ENCODE measurements around the gene SGMS1. TPM values are rescaled to one million over a fixed set of nuclear protein-coding genes. Genes with fewer than 3 reads are reported as not detected.

Gene SGMS1
- polyA plus RNA-seq, 1 donor (not counting 4 experiments of a cell fraction or from before 2014, with no cell fraction given), result 18.3 TPM

DNA sequence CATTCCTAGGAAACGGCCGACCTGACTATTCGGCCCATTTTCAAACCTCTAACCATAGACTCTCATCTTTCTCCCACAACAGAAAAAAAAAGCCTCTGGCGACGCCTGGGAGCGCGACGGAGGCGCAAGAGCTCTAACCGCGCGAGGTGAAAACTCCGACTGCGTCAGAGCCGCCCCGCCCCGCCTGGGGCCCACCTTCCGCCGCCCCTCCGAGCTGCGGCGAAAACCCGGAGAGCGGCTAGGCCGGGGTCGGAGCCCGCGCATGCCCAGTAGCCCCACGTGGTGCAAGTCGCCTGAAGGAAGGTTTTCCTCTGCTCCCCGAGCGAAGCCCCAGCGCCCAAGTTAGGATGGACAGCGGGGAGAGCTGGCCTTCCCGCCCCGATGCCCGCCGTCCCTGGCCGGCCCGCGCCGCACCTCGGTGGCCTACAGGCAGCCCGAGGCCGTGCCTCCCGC, 683 bp upstream of the SGMS1 start:
- no peak for FAIRE-seq

DNA sequence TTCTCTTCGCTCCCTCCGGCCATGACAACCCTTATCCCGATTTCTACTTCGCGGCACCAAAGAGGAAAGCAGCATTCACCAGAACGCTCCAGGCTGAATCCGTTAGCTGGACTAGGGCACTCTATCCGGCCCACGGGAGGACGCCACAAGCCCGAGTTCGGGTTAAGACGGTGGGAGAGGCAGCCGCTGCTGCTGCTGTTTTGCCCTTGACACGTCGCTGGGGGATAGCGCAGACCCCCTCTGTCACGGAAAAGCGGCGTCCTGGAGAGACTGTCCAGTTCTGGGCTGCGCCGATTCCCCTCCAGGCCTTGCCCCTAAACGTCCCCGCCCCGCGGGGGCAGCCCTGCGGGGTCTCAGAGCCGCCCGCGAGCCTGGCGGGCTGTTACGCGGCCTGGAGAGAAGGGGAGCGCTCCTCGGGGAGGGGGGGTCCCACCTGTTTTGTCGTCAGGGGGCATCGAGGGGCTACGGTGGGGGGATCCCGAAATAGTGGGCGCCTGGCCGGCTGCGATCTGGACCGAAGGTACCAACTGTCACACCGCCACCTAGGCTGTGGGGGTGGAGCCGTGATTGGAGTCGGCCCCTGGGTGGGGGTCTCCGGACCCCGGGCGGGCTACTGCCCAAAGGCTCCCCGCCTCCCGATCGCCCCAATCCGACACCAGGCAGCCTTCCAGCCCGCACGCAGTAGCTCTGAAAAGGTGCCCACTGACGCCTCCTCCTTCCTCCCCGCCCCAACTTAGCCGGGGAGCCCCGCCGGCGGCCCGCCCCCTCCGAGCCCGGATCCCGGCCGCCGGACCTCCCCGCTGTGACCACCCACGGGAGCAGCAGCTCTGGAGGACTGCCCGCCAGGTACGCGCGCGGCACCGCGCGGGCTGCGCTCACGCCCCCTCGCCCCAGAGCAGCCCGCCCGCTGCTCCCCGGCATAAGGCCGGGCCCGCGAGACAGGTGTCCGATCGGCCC, 772 bp downstream of the SGMS1 start:
- H4K20me1 ChIP-seq (ENCODE audit: control insufficient read depth, extremely low read depth, insufficient read depth, low read length), result peaks cover 3% of the 10 kb centered on the region
- no peaks in the 10 kb centered on the region for H3K9me1 ChIP-seq (ENCODE audit: control insufficient read depth, extremely low read depth, insufficient read depth, low read length)
- peak overlapping the region; percentile 78 to 89 (median 83) for H3K4me3 ChIP-seq (ENCODE audit: control insufficient read depth in 2 of 3, extremely low read depth in 1 of 3, insufficient read depth in 2 of 3, low read depth in 1 of 3, low read length in 3 of 3)
- peak overlapping the region; percentile 98 for H3K27ac ChIP-seq (ENCODE audit: control insufficient read depth, insufficient read depth, low read length)
- no peak for DNase-seq (ENCODE audit: low read depth, low spot score)
- peaks cover 20% of the 10 kb centered on the region for H3K79me2 ChIP-seq (ENCODE audit: control insufficient read depth, insufficient read depth, low read length)
- H3K36me3 ChIP-seq (ENCODE audit: control insufficient read depth in 2 of 2, extremely low read depth in 1 of 2, insufficient read depth in 2 of 2, low read length in 2 of 2), result no peaks in the 10 kb centered on the region
- TF ChIP-seq CTCF (optimal IDR thresholded peaks at IDR 0.05 in 1 of 3, IDR thresholded peaks at IDR 0.05 in 1 of 3, conservative IDR thresholded peaks at IDR 0.05 in 1 of 3; ENCODE audit: extremely low read depth in 1 of 3, insufficient read depth in 2 of 3, low read length in 3 of 3) (no peak), EZH2 (IDR thresholded peaks at IDR 0.05; ENCODE audit: low read length) (no peak)
- no peaks in the 10 kb centered on the region for H3K27me3 ChIP-seq (ENCODE audit: control insufficient read depth, extremely low read depth, insufficient read depth, low read length)
- H3K4me1 ChIP-seq (ENCODE audit: control insufficient read depth, extremely low read depth, insufficient read depth, low read length), result peaks cover 48% of the 10 kb centered on the region
- peak overlapping the region; percentile 73 for H2AFZ ChIP-seq (ENCODE audit: control insufficient read depth, low read length)
- H3K9ac ChIP-seq (ENCODE audit: control insufficient read depth, extremely low read depth, insufficient read depth, low read length), result peak overlapping the region; percentile 93
- H3K4me2 ChIP-seq (ENCODE audit: control insufficient read depth, extremely low read depth, insufficient read depth, low read depth, low read length), result peak overlapping the region; percentile 99
- FAIRE-seq, result no peak
- no peaks in the 10 kb centered on the region for H3K9me3 ChIP-seq (ENCODE audit: control insufficient read depth, low read depth, low read length)
- dilution Hi-C loops (cut with MboI; ENCODE audit: extremely low pct_ligation_motif_present, low sequenced_read_pairs), result no loop called here

More for the DNA sequence above, 683 bp upstream of the SGMS1 start:
- Histone ChIP-seq H3K9ac (ENCODE audit: control insufficient read depth, extremely low read depth, insufficient read depth, low read length) (peak overlapping the region; percentile 93), H3K4me3 (ENCODE audit: control insufficient read depth in 2 of 3, extremely low read depth in 1 of 3, insufficient read depth in 2 of 3, low read depth in 1 of 3, low read length in 3 of 3) (peak overlapping the region; percentile 78 to 91 (median 89)), H3K27ac (ENCODE audit: control insufficient read depth, insufficient read depth, low read length) (peak overlapping the region; percentile 98), H4K20me1 (ENCODE audit: control insufficient read depth, extremely low read depth, insufficient read depth, low read length) (peaks cover 3% of the 10 kb centered on the region), H2AFZ (ENCODE audit: control insufficient read depth, low read length) (peak overlapping the region; percentile 97), H3K9me3 (ENCODE audit: control insufficient read depth, low read depth, low read length) (no peaks in the 10 kb centered on the region), H3K4me1 (ENCODE audit: control insufficient read depth, extremely low read depth, insufficient read depth, low read length) (peaks cover 37% of the 10 kb centered on the region), H3K4me2 (ENCODE audit: control insufficient read depth, extremely low read depth, insufficient read depth, low read depth, low read length) (peak overlapping the region; percentile 98), H3K79me2 (ENCODE audit: control insufficient read depth, insufficient read depth, low read length) (peaks cover 18% of the 10 kb centered on the region), H3K9me1 (ENCODE audit: control insufficient read depth, extremely low read depth, insufficient read depth, low read length) (no peaks in the 10 kb centered on the region), H3K27me3 (ENCODE audit: control insufficient read depth, extremely low read depth, insufficient read depth, low read length) (no peaks in the 10 kb centered on the region), H3K36me3 (ENCODE audit: control insufficient read depth in 2 of 2, extremely low read depth in 1 of 2, insufficient read depth in 2 of 2, low read length in 2 of 2) (no peaks in the 10 kb centered on the region)
- TF ChIP-seq EZH2 (IDR thresholded peaks at IDR 0.05; ENCODE audit: low read length) (no peak), CTCF (optimal IDR thresholded peaks at IDR 0.05 in 1 of 3, IDR thresholded peaks at IDR 0.05 in 1 of 3, conservative IDR thresholded peaks at IDR 0.05 in 1 of 3; ENCODE audit: extremely low read depth in 1 of 3, insufficient read depth in 2 of 3, low read length in 3 of 3) (peak in 1 of 3 experiments; percentile 11)
- DNase-seq (ENCODE audit: low read depth, low spot score), result peak; percentile 62
- dilution Hi-C loops (cut with MboI; ENCODE audit: extremely low pct_ligation_motif_present, low sequenced_read_pairs), result no loop called here
